ENCODE data around the gene STUM.

DNA sequence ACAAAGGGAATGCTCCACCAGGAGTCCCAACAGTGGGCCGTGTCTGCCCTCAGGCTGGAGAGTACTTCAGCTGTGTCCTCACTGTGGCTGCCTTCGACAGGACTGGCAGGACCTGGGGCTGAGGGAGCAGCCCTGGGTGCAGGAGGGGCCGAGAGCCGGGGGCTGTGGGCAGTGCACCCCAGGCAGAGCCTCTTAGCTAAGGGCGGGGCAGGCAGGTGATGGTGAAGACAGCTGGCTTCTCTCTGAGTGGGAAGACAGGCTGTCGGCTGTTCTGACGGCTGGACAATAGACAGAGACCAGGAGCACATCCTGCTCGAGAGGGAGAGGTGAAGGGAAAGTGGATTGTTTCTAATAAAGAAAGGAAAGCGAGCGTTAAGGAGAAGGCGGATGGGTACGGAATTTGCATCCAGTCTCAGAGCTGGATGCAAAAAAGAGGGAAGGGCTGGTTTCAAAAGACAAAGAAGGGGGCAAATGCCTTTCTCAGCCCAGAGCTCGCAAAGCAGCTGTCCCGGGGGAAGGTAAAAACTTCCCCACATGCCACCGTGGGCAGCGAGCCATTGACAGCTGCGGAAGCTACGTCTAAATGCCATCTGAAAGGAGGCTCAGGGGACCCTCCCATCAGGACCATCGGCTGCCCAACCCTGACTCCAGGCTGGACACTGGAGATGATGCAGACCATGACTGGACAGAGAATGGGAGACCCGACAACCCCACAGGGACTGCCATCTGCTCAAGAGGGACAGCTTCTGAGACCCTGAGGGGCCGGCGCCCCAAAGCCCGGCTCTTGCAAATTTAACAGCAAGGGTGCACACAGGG, 92.0 kb downstream of the STUM start:
- TF ChIP-seq, protein P1, sequence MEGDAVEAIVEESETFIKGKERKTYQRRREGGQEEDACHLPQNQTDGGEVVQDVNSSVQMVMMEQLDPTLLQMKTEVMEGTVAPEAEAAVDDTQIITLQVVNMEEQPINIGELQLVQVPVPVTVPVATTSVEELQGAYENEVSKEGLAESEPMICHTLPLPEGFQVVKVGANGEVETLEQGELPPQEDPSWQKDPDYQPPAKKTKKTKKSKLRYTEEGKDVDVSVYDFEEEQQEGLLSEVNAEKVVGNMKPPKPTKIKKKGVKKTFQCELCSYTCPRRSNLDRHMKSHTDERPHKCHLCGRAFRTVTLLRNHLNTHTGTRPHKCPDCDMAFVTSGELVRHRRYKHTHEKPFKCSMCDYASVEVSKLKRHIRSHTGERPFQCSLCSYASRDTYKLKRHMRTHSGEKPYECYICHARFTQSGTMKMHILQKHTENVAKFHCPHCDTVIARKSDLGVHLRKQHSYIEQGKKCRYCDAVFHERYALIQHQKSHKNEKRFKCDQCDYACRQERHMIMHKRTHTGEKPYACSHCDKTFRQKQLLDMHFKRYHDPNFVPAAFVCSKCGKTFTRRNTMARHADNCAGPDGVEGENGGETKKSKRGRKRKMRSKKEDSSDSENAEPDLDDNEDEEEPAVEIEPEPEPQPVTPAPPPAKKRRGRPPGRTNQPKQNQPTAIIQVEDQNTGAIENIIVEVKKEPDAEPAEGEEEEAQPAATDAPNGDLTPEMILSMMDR (conservative IDR thresholded peaks at IDR 0.05 in 1 of 2, IDR thresholded peaks at IDR 0.05 in 1 of 2; ENCODE audit: extremely low read depth in 1 of 2, insufficient read depth in 1 of 2, low read depth in 1 of 2, low read length in 2 of 2): no peak
- no peak for TF ChIP-seq EZH2 (IDR thresholded peaks at IDR 0.05; ENCODE audit: borderline replicate concordance, low read length)
